Hepatocyte (in vitro differentiated cells): ENCODE data around the gene MGAT4A. TPM values are rescaled to one million over a fixed set of nuclear protein-coding genes. Genes with fewer than 3 reads are reported as not detected.
"Not testable (repeated sequence)": the region's sequence is repeated elsewhere in the genome, so short reads cannot be mapped to it uniquely, and the experiment has no call there.

Experiments used
- DNase-seq: peaks from one replicate; pipeline ENCODE4 v3.0.0-alpha.2; 2016; ENCODE audit warnings: low spot score
- H2AFZ ChIP-seq: fragments of 200-600 bp; sonication (generic); 2 replicates; pipeline ENCODE4 v1.6.0; 2016; ENCODE audit warnings: antibody characterized with exemption, mild to moderate bottlenecking
- H3K27ac ChIP-seq: fragments of 200-600 bp; sonication (generic); 2 replicates; pipeline ENCODE4 v1.5.1; 2016; ENCODE audit warnings: mild to moderate bottlenecking
- H3K27me3 ChIP-seq: fragments of 200-600 bp; sonication (generic); 2 replicates; pipeline ENCODE4 v1.6.1; 2016
- H3K36me3 ChIP-seq: fragments of 200-600 bp; sonication (generic); replicated peaks from 2 replicates; pipeline ENCODE4 v1.5.1; 2016; ENCODE audit warnings: low read depth; ENCODE audit not compliant: insufficient read depth
- H3K4me1 ChIP-seq: fragments of 200-600 bp; sonication (generic); 2 replicates; pipeline ENCODE4 v1.5.1; 2016; ENCODE audit warnings: mild to moderate bottlenecking, moderate library complexity; ENCODE audit not compliant: insufficient read depth
- H3K4me2 ChIP-seq: fragments of 200-600 bp; sonication (generic); 2 replicates; pipeline ENCODE4 v1.6.0; 2016
- H3K4me3 ChIP-seq: fragments of 200-600 bp; sonication (generic); 2 replicates; pipeline ENCODE4 v1.5.1; 2016; ENCODE audit warnings: mild to moderate bottlenecking
- H3K79me2 ChIP-seq: fragments of 200-600 bp; sonication (generic); 2 replicates; pipeline ENCODE4 v1.6.0; 2017; ENCODE audit warnings: mild to moderate bottlenecking
- H3K9me2 ChIP-seq: fragments of 200-600 bp; sonication (generic); replicated peaks from 2 replicates; pipeline ENCODE4 v1.6.0; 2017; ENCODE audit warnings: mild to moderate bottlenecking; ENCODE audit not compliant: insufficient read depth
- H3K9me3 ChIP-seq: fragments of 200-600 bp; sonication (generic); 2 replicates; pipeline ENCODE4 v1.5.1; 2016; ENCODE audit warnings: low read depth, mild to moderate bottlenecking
- H4K20me1 ChIP-seq: fragments of 200-600 bp; sonication (generic); 2 replicates; pipeline ENCODE4 v1.6.0; 2016; ENCODE audit warnings: mild to moderate bottlenecking; ENCODE audit not compliant: insufficient read depth, poor library complexity, severe bottlenecking
- CTCF ChIP-seq: fragments of 200-600 bp; sonication (generic); IDR thresholded peaks from 2 replicates; pipeline ENCODE4 v1.5.1; 2016; ENCODE audit warnings: antibody characterized with exemption, mild to moderate bottlenecking; ENCODE audit not compliant: poor library complexity
- EZH2 ChIP-seq: fragments of 200-600 bp; sonication (generic); IDR thresholded peaks from 2 replicates; pipeline ENCODE4 v1.6.1; 2016; ENCODE audit warnings: antibody characterized with exemption, mild to moderate bottlenecking, borderline replicate concordance
- EZH2phosphoT487 ChIP-seq: fragments of 200-600 bp; sonication (generic); IDR thresholded peaks from one replicate; pipeline ENCODE4 v1.6.1; 2018; ENCODE audit warnings: antibody characterized with exemption, mild to moderate bottlenecking, low read depth, moderate library complexity; ENCODE audit not compliant: unreplicated experiment, severe bottlenecking
- WGBS: methylation state at CpG from one replicate; pipeline ENCODE4 v1.1.6; 2016; ENCODE audit warnings: low lambda C conversion rate; ENCODE audit errors: missing lambda C conversion rate; 5-methylcytosine and 5-hydroxymethylcytosine counted together
- polyA plus RNA-seq: library from polyadenylated mRNA; unstranded; fragments of >200 nt; fragmentation: Nextera tagmentation; extraction: Ambion mirVana; gene quantifications from 2 replicates; pipeline ENCODE4 v1.2.1, GENCODE V29; 2016
- total RNA-seq: library from RNA; depleted of rRNA; stranded (reverse); fragments of >200 nt; gene quantifications from 2 replicates; pipeline ENCODE4 v1.2.3, GENCODE V29; 2014

The MGAT4A gene
- total and polyA plus RNA-seq, 2 experiments from 2014 or later: 10.1 to 21.6 TPM

GRCh38 chr2:98663511-98664090 is 67.3 kb downstream of the MGAT4A start:
- no peak overlapping the region for H3K4me2 ChIP-seq
- no peak overlapping the region for H3K4me3 ChIP-seq
- no peak for DNase-seq
- H3K27me3 ChIP-seq: no peaks in the 10 kb centered on the region
- H3K27ac ChIP-seq: no peak overlapping the region
- WGBS: 95% methylated on average over 12 of the region's 12 CpGs
- H3K36me3 ChIP-seq: no peaks in the 10 kb centered on the region
- H2AFZ ChIP-seq: no peak overlapping the region
- no peaks in the 10 kb centered on the region for H3K9me3 ChIP-seq
- H4K20me1 ChIP-seq: no peaks in the 10 kb centered on the region
- no peak for TF ChIP-seq EZH2phosphoT487
- TF ChIP-seq CTCF: no peak
- H3K9me2 ChIP-seq: no peaks in the 10 kb centered on the region
- no peaks in the 10 kb centered on the region for H3K4me1 ChIP-seq
- H3K79me2 ChIP-seq: no peaks in the 10 kb centered on the region

GRCh38 chr2:98659491-98659840 is 71.5 kb downstream of the MGAT4A start:
- H2AFZ ChIP-seq, H3K4me2 ChIP-seq, H3K4me3 ChIP-seq, H3K4me1 ChIP-seq, H3K36me3 ChIP-seq, H3K27ac ChIP-seq, H3K79me2 ChIP-seq, H3K27me3 ChIP-seq, H3K9me2 ChIP-seq, H3K9me3 ChIP-seq, DNase-seq, H4K20me1 ChIP-seq: not testable (repeated sequence)
- WGBS: 94% methylated on average over 3 of the region's 3 CpGs

GRCh38 chr2:98658816-98659490 is 72.0 kb downstream of the MGAT4A start:
- Histone ChIP-seq H3K4me3 (no peak overlapping the region), H3K9me2 (no peaks in the 10 kb centered on the region), H4K20me1 (no peaks in the 10 kb centered on the region), H3K4me1 (no peaks in the 10 kb centered on the region), H3K79me2 (no peaks in the 10 kb centered on the region), H3K4me2 (no peak overlapping the region), H3K36me3 (no peaks in the 10 kb centered on the region), H2AFZ (no peak overlapping the region), H3K27ac (no peak overlapping the region), H3K9me3 (no peaks in the 10 kb centered on the region), H3K27me3 (no peaks in the 10 kb centered on the region)
- TF ChIP-seq EZH2 (no peak), EZH2phosphoT487 (no peak), CTCF (no peak)
- DNase-seq: no peak
- WGBS: 91% methylated on average over 4 of the region's 4 CpGs

- no peaks in the 10 kb centered on the region for H3K4me1 ChIP-seq
- no peaks in the 10 kb centered on the region for H3K9me3 ChIP-seq
- no peaks in the 10 kb centered on the region for H3K27me3 ChIP-seq
- H3K4me3 ChIP-seq: no peak overlapping the region
- 91% methylated on average over 4 of the region's 4 CpGs for WGBS
- H3K27ac ChIP-seq: no peak overlapping the region
- no peak for DNase-seq
- H2AFZ ChIP-seq: no peak overlapping the region
- no peak overlapping the region for H3K4me2 ChIP-seq
- no peaks in the 10 kb centered on the region for H3K36me3 ChIP-seq
- no peaks in the 10 kb centered on the region for H3K79me2 ChIP-seq
- H4K20me1 ChIP-seq: no peaks in the 10 kb centered on the region
- H3K9me2 ChIP-seq: no peaks in the 10 kb centered on the region
- no peak for TF ChIP-seq EZH2phosphoT487
- no peak for TF ChIP-seq CTCF
- no peak for TF ChIP-seq EZH2
Measured at GRCh38 chr2:98656800-98657199, 74.1 kb downstream of the MGAT4A start.
